ENCODE data around the gene PGAM1.
"Not testable (repeated sequence)": the region's sequence is repeated elsewhere in the genome, so short reads cannot be mapped to it uniquely, and the experiment has no call there.

PGAM1 gene

DNA sequence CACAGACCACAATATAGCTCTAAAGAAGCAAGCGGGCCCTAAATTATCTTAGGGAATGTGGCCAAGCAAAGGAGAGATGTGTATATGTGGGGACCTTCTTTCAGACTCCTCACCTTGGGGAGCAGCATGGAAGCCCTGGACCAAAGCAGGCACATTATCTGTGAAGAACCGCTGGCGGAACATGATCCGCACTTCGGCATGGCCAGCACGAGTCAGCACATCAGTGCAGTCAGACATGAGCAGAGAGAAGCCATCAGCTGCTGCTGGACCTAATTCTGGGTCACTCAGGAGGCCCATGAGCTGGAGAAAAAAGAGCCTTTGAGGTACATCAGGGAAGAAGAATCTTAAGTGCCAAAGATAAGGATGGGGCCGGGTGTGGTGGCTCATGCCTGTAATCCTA lies 33.9 kb downstream of the PGAM1 start:
- DNase-seq: no peak

DNA sequence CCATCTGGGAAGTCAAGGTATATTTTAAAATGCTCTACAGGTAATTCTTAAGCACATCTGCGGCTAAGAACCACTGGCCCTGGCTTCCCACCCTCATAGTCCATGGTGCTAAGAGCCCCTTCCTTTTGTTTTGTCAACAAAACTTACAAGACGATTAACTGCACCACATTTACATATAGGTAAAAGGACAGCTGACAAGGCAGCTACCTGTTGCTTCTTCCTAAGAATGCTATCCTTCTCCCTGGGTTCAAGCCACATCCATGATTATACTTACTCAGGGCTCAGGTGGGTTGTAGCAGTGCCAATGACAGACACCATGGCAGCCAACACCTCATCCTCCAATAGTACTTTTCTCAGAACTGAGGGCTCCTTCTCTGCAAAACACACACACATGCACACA lies 36.3 kb downstream of the PGAM1 start:
- no peak for DNase-seq

DNA sequence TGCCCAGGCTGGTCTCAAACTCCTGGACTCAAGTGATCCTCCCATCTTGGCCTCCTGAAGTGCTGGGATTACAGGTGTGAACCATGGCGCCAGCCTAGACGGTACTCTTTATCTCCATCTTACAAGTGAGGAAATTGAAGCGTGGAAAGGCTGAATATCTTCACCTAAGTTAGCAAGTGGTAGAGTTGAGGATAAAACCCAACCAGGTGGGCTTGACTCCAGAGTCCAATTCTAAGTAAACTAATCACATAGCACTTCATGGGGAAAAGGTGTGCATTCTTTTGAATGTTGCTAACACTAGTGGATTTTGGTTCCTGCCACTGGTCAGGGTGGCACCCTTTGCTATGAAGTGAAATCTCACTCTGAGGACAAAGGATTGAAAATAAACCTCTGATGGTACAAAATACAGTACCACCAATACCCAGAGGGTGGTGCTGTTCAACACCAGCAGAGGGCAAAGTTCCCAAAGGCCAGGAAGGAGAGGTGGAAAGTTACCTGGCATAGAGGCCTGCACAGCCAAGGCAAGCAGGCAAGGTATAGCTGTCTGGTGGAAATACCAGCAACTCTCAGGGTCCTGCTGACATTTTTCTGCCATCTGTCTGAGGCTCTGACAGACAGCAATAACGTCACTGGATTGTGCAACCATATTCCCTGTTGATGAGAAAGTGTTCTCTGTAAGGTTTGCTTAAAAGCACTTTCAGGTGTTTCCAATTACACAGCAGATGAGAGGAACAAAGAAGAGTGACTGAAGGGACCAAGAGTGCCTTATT lies 37.6 kb downstream of the PGAM1 start:
- no peak for DNase-seq

DNA sequence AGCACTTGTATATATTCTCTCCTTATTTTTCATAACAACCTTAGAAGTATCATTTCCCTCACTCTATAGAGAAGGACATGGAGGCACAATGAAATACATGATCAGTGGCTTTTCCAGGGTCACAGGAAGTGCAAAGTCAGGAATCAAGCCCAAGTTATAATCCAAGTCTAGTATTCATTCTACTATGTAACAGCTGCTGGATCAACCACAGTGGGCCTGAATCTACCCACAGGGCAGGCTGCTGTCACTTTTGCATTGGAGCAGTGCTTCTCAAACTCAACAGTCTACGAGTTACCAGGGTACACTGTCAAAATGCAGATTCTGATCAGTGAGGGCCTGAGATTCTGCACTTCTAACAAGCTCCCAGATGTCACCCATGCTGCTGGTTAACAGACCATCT lies 38.2 kb downstream of the PGAM1 start:
- DNase-seq: no peak

DNA sequence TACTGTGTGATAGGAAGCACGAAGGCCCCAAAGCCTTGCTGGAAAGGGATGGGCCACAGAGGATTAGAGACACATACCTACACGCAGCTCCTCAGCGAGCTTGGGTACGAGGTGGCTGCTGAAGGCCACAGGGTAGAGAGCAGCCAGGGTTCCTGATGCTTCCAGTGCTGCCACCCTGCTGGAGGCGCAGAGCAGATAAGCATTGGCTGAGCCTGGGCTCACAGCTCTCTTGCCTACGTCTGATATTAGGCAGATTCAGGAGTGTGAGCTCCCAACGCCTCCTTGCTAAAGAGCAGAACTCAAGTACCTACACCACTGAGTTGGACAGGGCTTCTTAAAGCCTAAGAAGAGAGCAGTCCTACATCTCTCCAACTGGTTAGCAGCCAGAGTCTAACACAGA lies 40.0 kb downstream of the PGAM1 start:
- no peak for DNase-seq

DNA sequence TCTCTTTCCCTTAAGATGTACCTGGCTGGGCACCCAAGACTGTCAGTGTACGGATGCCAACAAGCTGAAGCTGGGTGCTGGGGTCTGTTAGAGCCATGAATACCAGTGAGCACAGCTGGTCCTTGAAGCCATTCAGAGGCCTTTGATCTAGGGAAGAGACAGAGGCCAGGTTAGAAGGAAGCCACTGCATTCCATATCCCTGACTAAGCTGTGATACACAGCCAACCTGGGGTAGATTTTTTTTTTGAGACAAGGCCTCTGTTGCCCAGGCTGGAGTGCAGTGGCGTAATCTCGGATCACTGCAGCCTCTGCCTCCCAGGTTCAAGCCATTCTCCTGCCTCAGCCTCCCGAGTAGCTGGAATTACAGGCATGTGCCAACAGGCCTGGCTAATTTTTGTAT lies 40.8 kb downstream of the PGAM1 start:
- DNase-seq: no peak

DNA sequence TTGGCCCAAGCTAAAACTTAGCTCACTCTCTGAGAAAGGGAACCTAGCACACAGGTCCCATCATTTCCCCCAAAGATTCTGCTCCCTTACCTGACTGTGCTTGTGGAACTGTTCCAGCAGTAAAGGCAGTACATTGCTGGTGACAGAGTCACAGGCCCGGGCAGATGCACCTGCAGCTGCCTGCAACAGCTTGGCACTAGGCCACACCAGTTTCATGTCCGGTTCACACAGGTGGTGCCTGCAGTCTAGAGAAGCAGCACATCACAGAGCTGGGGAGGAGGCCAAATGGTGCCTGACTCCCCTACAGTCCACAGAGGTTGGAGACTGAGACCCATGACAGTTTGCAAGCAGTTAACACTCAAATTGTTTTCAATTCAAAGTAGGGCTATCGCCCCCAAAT lies 42.2 kb downstream of the PGAM1 start:
- DNase-seq: peak; percentile 29

DNA sequence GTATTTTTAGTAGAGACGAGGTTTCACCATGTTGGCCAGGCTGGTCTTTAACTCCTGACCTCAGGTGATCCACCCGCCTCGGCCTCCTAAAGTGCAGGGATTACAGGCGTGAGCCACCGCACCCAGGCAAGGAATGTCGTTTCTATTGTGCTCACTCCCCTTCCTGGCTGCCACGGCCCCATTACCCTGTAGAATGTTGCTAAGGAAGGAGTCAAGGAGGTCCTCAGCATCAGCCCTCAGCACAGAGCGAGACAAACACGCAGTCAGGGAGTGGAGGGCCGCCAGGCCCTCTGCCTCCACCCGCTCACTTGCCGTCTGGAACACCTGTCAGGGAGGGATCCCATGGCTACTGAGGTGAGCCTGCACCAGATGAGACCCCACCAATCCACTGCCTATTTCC lies 42.8 kb downstream of the PGAM1 start:
- DNase-seq: not testable (repeated sequence)

DNA sequence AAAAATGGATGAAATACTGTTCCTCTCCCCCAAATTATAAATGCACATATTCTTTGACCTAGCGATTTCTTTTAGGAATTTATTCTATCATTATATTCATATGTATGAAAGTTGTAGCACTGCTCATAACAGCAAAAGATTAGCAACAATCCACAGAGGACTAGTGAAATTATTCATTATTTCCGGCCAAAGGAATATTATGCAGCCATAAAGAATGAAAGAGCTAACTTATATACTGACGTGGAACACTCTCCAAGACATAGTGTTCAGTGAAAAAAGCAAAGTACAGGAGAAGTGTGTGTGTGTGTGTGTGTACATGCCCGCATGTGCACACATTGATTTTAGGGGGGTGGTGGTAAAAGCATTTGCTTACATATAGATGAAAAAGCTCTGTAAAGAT lies 48.9 kb downstream of the PGAM1 start:
- DNase-seq: no peak

DNA sequence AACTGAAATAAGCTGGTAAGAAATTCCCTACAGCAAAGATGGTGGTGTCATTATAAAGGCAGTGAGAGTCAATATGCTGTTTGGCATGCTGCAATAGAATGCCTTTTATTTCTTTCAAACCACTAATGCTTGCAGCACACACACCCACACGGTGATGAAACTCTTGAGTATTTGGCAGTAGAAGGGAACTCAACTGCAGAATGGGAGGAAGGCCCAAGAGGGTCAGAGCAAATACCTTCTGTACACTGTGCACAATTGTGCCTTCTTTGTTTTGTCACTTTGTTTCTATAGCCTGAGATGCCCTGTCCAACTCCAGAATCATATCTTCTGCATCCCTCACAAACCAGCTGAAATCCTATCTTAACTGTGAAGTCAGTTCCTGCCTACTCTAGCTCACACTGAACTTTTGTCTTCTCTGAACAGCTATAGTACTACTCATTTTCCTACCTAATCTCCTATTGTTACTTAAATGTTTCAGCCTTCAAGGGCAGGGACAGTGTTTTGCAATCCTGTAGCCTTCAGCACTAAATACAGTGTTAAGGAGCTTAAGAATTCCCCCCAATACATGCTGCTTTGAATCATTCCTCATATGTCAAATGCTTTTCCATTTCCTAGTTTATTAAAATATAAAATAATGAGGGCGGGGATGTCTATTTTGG lies 50.1 kb downstream of the PGAM1 start:
- DNase-seq: no peak

DNA sequence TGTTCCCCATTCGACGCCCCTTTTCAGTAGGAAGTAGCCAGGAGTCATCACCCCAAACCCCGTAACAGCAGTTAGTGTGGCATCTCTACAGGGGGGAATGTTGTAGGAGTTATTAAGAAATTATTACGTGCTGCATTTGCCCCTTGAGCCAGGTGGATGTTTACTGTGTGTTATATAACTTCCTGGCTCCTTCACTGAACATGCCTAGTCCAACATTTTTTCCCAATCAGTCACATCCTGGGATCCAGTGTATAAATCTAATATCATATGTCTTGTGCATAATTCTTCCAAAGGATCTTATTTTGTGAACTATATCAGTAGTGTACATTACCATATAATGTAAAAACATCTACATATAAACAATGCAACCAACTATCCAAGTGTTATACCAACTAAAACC lies 53.4 kb downstream of the PGAM1 start:
- DNase-seq: not testable (repeated sequence)

DNA sequence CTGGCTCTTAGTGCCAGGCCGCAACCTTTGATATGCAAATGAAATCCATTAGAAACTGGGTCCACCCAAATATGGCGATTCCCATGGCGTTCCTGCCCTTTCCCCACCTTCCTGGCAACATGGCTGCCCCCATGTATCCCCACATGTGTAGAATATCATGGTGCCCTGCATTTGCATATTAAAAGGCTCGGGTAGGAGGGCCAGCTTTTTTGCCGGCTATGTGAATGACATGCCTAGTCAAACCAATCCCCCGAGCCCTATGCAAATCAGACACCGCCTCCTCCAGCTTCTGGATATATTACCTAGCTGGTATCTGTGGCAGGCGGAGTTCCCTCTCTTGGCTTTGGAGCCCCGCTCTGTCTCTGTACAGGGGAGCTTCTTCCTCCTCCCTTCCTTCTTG lies 53.9 kb downstream of the PGAM1 start:
- DNase-seq: no peak

DNA sequence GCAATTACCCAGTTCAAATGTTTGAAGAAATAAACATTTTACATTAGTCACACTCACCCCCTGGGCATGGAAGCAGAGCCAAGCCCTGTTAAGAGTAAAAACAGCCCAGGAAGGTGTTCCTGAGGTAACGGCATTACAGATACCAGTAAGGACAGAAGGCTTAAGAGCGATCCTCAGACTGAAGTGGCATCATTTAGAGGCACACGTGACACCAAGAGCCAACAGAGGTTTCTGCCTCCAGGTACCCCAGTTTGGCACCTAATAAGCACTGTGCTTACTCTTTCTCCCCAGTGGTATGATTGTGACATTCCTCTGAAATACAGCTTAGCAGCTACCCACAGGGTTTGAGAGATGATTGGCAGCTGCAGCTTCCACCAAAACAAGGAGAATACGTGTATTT lies 55.1 kb downstream of the PGAM1 start:
- DNase-seq: no peak

DNA sequence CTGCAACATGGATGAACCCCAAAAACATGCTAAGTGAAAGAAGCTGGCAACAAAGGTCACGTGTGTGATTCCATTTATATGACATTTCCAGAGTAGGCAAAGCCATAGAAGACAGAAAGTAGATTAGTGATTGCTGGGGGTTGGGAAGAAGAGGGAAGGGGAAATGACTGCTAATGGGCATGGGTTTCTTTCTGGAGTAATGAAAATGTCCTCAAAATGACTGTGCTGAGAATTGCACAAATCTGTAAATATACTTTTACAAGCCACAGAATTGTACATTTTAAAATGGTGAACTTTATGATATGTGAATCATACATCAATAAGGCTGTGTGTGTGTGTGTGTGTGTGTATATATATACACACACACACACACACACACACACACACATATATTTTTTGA lies 56.4 kb downstream of the PGAM1 start:
- no peak for DNase-seq

Measured in NCI-H2029 treated with DMSO at 0.1 percent for 48 hours (cell line).